ENCODE results near the gene FRMD4A.
"Not testable (repeated sequence)": the region's sequence is repeated elsewhere in the genome, so short reads cannot be mapped to it uniquely, and the experiment has no call there.

The FRMD4A gene

DNA sequence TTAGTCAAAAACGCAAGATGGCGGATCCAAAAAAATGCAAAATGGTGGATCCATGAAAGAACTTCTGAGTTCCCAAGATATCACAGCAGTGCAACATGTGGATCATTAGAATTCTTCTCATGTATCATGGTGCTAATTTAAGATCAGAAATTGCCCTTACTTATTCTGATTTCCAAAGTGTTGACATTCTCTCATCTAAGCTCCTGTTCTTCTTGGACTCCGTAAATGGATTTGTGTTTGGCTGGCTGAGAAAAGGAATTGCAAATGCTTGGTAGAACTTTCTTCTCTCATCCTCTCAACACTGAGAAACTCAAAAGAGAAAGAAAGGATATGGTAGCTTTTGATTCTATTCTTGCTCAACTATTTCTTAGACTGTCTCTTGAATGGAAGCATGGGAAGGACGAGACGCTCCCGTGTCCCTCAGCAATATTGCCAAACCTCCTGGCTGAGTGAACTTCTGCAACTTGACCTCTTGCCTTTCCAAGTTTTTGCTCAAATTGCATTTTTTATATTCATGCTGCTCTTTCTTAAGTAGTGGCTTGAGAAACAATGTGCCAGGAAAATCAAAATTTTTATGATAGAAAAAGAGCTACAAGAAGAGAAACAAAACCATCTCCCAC, 44.7 kb downstream of the FRMD4A start:
- no peak for DNase-seq

GRCh38 chr10:14282276-14282675, 48.4 kb downstream of the FRMD4A start:
- DNase-seq: no peak

DNA sequence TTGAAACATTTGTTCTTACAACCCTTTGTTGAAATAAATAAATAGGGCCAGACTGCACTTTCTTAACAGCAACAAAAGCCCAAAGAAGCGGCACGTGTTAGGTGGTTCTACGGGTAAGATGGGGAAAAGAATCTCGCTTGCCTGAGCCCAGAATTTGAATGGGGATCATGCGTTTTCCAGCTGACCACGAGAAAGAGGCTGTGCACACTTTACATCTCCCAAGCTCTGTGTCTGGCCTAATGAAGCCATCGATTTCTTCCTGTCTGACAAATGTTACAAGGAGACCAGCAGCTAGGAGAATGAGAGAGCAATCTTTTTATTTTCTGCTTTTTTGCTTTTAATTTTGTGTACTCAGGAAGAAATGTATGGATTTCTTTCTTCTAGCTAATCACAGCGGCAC, 52.2 kb downstream of the FRMD4A start:
- no peak for DNase-seq

DNA sequence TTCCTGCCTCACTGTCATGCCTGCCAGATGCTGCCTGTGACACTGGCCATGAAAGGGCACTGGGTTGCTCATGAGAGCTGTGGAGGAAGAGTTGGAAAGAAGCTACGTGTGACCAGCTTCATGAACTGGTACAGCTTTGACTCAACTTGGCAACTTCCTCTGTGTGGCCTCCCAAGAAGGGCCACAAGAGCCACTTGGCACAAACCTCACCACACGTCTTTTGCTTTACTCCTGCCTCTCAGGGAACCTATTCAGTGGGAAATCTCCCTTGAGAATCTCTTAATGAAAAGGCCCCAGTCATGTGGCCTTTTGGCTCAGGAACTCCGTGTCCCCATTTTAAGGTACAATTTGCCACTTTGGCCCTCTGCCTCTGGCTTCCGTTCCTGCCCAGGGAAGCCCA, 54.5 kb downstream of the FRMD4A start:
- no peak for DNase-seq

DNA sequence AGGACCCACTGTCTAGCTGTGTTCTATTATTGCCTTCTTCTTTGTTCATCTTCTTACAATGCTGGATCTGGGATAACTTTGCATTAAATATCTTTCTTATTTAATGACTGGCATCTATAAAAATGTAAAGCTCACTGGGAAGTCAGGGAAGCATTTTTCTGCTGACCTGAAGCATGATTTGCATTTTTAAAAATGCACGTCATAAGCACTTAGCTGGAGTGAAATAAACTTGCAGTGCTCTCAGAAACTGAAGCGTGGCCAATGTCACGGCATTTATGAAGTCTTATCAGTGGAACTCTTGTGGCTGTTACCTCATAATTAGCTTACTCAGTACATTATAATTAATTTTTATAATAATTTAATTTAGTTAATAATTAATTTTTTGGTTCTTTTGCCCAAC, 59.1 kb downstream of the FRMD4A start:
- DNase-seq: no peak

DNA sequence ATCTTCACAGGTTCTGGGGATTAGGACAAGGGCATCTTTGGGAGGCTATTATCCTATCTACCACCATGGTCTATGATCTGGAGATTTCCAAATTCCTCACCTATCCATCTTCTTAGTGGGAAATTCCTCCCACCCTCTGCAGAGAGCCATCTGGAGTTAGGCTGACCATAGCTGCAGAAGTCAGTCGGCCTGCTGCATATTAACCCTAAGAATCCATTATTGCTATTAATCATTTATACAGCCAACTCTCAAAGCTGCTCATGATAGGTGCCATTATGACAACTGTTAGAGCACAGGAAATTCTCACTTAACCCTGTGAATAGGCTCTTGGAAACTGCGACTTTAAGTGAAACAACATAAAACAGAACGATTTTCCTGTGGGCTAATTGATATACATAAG, 60.4 kb downstream of the FRMD4A start:
- no peak for DNase-seq

DNA sequence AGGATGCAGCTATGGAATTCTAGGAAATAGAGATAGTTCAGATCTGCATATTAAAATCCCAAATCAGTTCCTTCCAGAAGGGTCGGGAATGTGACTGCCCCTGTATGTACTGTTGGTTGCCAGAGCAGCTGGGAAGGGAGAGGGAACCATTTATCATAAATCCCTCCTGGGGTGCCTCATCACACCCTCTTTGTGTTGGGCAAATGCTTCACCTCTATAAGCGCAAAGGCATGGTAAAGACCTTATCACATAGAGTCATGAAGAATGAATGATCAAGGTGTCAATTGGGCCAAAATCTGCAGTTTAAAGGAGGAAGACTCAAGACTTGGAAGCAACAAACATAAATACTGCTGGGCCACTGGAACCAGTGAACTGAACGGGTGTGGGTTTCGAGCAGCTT, 65.0 kb downstream of the FRMD4A start:
- DNase-seq: no peak

GRCh38 chr10:14262836-14263425, 67.8 kb downstream of the FRMD4A start:
- DNase-seq: no peak

DNA sequence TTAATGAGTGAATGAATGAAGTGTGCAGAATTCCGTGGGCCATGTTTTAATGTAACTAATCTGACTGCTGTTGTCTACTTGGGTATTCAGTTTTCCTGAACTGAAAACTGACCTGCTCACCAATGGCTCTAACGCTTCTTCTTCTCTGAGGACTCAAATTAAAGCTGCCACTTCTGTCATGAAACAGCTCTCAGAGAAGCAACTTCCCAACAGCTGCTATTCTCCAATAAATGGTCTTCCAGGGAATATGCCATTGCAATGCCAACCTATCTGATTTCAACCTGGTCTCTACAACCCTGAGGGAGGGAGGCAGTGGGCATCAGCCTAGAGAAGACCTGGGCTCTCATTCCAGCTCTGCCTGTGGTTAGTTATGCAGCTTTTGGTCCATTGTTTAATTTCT, 69.4 kb downstream of the FRMD4A start:
- DNase-seq: no peak

DNA sequence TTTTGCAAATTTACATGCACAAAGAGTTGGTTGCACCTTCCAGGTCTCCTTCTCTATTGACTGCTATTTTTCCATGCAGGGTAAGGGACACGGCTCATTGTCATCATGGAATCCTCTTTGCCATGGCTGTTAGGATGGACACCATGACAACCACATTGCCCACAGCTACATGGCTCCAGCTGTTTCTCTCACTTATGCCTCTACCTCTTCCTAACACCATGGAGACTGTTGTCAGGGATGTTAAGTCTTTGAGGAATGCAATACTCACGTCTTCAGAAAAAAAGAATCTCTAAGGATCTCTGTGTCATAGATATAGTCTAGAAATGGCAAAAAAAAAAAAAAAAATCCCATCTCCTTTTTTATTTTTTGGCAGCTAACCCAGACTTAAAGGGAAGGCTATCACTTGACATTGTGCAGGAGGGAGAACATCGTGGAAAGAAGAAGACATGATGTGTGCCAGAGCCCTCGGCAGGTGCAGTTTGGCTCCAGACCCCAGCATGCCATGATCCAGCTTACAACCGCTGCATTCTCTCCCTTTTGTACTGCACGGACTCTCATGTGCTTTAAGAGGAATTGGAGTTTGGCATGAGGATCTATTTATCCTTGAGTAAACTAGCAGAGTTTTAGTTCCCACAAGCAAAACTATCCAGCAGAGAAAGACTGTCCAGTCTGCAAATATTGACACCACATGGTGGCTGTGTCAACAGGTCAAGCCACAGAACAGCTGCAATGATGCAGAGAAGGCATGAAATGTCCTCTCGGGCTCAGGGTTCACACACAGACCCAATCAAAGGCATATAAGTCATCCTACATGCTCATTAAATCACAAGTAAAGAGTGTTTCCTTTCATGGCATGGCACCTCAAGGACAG, 70.8 kb downstream of the FRMD4A start:
- DNase-seq: no peak

DNA sequence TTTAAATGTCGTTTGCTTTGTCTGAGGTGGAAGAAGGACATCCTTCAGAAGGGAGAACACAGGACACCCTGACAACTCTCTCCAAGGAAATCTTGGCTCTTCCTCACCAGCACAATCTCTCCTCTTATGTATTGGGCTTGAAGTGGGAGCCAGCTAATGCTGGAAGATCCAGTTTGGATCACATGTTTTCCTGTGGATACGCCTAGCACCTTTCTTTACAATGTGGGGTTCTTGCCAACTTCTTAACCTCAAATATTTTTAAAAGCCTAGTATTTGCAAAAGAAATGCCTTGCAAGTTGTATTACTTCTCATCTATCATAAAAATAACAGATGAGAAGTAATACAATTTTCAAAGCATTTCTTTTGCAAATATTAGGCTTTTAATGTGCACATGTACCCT, 76.4 kb downstream of the FRMD4A start:
- DNase-seq: no peak

DNA sequence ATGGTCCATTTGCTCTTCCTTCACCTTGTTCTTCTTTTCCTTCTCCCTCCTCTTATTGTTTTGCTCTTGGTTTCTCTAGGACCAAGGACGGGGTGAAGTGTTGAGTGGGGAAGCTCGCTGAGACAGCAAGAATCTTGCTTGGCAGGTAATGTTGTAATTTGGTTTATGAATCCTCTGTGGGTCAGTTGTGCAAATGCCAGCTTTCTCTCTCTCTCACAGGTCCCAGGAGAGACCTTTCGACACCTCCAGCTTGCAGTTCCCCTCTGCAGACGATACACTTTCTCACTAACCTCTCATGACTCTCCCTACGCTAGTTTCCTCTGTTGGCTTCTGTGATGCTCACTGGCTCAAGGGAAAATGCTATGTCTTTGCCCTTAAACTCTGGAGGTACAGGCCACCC, 77.0 kb downstream of the FRMD4A start:
- DNase-seq: no peak

DNA sequence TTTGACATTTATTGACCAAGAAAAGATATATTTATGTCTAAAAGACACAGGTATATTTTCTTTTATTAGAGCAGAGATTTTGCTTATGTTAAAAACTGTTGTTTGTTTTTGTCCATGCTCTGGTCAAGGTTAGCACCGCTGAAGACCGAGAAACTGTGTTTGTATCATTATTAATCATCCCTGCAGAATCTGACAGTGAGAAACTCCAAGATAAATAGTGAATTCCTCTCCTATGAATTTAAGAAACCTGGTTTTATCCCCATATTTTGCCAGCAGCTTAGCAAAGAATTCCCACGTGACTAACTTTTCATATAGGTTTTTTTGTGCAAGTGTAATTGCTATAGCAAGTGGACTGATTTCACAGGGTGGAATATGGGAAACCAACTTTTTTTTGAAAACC, 77.6 kb downstream of the FRMD4A start:
- no peak for DNase-seq

- DNase-seq: no peak
Measured at GRCh38 chr10:14250496-14251076, 80.1 kb downstream of the FRMD4A start.

DNA sequence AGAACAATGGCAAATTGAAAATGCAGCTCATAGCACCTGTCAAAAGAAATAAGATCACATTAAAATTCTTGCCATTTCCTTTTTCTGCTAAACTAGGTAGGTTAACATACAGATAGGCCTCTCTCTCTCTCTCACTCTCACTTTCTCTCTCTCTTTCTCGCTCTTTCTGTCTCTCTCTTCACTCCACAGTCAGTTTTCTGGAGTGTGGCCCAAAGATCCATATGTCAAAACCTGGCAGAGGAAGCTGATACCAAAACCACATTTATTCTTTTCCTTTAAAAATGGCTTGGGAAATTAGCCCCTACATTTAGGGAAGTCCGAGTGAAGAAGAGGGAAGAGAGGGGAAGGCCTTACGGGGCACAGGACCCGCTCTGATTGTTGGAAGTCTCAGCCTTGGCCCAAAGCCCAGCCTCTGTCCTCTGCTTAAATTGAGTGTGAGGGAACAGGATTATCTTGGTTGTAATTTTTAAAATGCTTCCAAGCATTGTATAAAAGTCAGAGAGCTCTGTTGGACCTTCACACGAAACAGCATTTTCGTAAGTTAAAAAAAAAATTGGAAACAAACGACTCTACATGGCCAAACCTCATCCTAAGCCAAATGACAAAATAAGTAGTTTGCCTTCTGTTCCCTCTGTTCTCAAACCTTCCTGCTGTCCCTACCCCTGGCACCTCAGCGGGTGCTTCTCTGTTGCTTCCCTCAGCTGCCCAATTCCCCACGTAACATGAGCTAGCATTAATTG, 83.2 kb downstream of the FRMD4A start:
- DNase-seq: no peak

- DNase-seq: no peak
Measured at GRCh38 chr10:14244801-14245211, 85.9 kb downstream of the FRMD4A start.

GRCh38 chr10:14244147-14244546, 86.6 kb downstream of the FRMD4A start:
- DNase-seq: no peak

- no peak for DNase-seq
Measured at GRCh38 chr10:14243221-14243620, 87.5 kb downstream of the FRMD4A start.

DNA sequence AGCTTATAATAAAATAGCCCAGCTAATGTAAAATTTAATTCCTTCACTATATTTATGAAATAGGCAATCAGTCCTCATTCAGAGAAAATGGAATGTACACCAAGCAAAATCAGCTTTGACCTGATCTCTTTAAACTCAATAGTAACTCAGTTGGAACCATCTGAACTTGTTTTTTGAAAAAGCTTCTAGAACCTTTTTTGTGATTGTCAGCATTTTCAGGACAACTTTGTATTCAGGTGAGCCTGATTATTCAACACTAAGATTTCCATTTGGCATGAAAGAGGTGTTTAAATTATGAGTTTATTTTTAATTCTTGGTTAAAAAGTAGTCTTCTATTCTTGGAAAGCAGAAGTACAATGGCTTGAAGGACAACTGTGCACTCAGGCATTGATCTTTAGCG, 89.5 kb downstream of the FRMD4A start:
- DNase-seq: no peak

GRCh38 chr10:14240253-14241189, 90.2 kb downstream of the FRMD4A start:
- no peak for DNase-seq

DNA sequence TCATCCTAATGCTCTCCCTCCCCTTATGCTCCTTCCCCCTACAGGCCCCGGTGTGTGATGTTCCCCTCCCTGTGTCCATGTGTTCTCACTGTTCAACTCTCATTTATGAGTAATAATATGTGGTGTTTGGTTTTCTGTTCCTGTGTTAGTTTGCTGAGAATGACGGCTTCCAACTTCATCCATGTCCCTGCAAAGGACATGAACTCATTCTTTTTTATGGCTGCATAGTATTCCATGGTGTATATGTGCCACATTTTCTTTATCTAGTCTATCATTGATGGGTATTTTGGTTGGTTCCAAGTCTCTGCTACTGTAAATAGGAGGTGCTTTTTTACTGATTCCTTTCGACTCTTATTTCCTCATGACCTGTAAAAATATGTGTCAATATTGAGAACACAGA, 92.1 kb downstream of the FRMD4A start:
- not testable (repeated sequence) for DNase-seq

DNA sequence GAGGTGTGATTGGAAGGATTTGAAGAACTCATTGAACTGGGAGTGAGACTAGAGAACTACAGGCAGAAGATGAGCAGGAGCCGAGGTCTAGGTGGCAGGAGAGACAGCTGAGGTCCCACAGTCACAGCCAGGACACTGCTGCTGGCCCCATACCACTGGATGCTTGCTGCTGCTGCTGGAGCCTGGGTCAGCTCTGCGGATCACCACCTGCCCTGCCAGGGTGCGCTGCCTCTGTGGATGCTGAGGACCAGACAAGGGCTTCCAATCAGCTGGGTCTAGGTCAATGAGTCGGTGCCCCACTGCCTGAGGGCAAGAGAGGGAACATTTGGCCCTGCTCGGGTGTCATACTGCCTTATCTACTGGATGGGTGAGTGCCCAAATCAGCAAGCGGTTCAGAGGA, 94.4 kb downstream of the FRMD4A start:
- no peak for DNase-seq
